NCI-H2107 (cell line): ENCODE results near the gene CYFIP2.
"Not testable (repeated sequence)": the region's sequence is repeated elsewhere in the genome, so short reads cannot be mapped to it uniquely, and the experiment has no call there.

Experiments
- DNase-seq: peaks from one replicate; lab custom pipeline; 2025; lab: John Stamatoyannopoulos, UW

The CYFIP2 gene

DNA sequence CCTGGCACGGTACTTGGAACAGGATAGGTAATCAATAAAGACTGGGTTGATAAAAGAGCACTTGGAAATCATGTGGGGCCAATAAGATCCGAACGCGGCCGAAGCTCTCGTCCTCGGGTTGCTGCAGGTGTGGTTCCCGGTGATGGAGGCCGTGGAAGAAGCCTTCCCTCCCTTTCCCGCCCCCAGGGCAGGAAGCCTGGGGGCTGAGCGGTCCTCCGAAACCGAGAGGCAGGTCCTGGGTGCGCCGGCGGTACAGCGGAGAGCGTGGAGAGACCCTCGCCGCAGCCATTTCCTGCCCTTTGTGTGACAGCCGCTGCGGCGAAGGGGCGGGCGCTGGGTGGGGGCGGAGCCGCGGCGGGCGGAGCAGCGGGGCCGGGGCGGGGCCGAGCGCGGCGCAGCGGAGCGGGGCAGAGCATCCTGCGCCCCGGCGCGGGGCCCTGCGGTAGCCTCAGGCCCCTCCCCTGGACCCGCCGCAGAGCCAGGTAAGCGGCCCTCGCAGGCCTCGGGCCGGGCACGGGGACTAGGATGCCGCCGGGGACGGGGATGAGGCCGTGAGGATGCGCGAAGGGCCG lies at the start of gene CYFIP2:
Gene CYFIP2, plus strand, starts transcription at position 410 of the 572 bp plus-strand sequence. CDS start 19,239 bp downstream, outside the sequence.
- DNase-seq, result no peak

DNA sequence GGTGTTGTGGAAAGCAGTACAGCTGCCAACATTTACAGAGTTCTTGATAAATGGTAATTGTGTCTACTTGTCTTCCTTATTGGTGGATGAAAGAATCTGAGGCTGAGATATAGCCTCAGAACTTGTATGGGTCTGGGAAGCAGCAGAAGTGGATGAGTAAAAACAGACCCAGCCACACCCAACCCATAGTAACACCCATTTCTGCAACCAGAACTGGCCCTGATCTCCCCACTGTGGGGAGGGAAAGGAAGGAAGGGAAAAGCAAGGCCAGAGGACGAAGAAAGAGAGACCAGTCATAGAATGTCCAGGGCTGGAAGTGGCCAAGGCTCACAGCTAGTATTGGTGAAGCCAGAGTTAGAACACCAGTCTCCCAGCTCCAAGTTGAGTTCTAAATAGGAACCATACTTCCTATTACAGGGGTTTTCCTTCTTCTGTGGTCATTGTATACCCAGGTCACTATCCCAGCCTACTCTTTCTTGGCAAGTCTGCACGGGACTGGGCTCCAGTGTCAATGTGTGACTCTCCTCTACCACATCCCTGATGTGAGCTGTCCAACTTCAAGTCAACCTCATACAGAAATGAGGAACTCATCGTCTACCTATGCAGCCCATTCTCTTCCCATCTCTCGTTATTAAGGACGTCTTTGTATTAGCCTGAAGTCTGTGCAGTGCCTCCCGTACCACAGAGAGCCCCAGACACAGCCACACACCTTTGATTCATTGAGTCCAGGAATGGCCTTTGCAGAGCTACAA lies 49.4 kb upstream of the CYFIP2 start:
- no peak for DNase-seq

DNA sequence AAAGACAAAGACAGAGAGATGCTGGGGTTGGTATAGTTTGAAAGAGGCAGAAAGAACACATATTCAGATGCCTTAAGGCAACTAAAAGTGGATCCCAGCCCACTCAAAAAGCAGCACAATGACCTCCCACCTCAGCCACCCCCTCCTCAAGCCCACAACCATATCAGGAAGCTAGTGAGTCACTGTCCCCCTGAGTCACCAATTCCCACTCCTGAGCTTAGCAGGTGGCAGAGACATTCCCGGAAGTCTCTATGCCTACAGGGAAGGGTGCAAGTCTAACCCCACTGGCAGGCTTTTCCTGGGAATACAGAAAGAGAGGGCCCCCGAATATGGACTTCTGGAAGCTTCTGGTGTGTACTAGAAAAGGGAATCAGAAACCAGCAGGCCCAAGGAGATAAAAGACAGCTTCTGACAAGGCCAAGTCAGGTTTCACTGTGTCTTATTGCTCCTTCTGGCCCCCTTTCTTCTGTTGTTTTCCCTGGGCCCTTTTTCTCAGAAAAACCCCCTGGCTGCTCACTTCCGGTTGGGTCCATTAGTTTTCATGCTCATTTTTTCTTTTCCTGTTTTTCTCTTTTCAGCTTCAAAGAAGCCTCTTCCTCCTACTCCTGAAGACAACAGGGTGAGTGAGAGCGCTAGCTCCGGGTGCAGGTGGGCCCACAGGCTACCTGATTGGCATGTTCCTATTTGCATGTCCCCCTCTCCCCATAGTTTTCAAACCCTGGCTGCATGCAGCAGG lies 48.5 kb upstream of the CYFIP2 start:
- DNase-seq, result no peak

DNA sequence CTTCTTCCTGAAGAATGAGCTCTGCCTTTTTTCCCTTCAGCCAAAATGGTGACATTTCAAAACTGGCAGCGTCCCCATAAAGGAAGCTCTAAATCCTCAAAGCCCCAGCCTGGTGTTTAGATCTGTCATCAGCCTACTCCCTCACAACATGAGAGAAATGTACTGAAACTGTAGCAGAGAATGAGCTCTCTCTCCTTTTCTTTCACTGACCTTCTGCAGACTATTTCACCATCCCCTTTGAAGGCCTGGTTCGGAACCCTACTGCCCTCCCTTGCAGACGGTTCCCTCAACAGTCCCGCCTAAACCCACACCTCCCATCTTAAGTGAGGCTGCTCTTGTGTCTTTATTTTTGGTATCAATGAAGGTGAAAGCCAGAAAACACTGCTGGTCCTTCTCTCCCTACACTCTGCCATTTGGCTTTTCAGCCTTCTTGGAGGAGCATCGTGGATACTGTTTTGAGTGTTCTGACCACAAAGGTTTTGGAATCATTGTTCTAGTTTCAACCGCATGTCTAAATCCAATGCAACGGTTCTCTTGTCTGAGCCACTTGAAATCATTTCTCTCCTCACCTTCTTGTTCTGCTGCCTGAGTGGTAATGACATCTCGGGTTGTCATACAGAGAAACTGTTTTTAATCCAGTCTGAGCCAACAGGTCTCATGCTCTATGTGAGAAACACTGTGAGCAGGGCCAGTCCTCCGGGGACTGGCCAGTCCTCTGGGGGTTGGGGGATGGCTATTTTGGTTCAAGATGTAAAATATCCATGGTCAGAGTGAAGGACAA lies 46.2 kb upstream of the CYFIP2 start:
- DNase-seq, result no peak

DNA sequence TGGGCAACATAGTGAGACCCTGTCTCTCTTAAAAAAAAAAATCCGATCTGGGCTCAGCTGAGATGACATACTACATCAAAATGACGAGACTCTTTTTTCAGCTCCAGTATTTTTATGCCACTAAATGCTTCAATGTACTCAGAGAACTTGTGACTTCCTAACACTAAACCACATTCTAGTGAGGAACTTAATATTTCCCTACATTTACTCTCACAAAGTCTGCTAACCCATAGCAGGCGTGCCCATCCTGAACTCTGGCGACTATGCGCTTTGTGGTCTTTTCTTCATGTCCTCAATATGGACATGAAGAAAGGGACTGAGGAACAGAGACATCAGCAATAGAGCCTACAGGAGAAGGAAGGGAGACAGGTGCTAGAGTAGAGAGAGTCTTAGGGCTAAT lies 44.0 kb upstream of the CYFIP2 start:
- DNase-seq, result no peak

DNA sequence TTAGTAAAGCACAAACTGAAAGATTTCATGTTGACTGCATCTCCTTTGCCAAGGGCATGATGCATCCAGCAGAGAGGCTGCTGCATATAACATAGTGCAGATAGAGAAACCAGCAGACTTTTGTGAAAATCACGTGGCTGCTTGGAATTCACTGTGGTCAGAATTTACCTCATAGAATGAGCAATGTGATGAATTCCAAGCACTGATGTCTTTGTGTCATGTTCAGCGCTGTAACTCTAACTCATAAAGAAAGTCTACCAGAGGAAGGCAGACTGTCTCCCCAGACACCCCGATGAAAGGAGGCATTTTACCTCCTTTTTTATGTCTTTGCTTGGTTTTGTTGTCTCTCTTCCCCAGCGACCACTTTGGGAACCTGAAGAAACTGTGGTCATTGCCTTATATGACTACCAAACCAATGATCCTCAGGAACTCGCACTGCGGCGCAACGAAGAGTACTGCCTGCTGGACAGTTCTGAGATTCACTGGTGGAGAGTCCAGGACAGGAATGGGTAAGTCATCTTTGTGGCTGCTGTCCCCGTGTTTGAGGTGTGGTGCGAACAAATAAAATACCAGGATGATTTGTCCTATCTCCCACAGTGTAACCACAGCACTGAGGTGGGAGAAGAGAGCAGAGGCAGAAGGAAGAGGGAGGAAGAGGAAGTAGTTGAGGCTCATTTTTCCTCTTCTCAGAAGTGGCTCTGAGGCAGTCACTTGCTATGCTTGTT lies 43.3 kb upstream of the CYFIP2 start:
- no peak for DNase-seq

DNA sequence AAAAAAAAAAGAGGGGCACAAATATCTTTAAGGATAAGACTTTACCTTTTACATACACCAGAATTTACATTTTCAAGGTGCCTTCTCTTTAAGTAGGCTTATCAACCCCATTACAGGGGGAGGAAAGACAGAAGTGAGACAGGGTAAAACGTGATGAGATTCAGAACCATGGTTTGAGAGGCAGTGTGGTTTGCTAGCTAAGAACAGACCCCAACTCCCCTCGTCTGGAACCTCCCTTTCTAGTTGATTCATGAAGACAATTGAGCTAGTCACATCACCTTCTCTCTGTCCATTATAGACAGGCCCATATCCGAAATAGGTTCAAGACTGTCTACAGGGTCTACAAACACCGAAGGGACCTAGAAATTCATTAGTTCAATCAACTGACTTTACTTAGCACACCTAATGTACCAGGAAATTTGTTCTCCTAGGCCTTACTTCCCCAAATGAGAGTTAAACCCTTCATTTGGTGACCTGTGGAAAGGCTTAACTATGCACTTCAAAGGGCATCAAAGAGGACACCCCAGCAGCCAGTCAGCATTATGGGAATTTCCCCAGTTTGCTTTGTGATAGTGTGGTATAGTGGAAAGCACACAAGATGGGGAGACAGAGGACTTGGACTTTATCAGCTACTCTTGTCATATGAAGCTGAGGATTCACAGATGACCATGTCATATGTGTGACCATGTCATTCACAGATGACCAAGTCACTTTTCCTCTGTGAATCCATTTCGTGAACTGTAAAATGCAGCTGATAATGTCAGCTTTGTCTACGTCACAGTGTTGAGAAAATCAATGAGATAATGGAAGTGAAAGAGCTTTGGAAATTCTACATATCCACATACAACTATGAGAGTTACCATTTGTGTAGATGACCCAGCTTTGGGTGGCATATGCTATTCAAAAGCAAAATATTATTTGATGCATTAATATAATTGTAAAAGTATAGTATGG lies 40.2 kb upstream of the CYFIP2 start:
- DNase-seq, result no peak

DNA sequence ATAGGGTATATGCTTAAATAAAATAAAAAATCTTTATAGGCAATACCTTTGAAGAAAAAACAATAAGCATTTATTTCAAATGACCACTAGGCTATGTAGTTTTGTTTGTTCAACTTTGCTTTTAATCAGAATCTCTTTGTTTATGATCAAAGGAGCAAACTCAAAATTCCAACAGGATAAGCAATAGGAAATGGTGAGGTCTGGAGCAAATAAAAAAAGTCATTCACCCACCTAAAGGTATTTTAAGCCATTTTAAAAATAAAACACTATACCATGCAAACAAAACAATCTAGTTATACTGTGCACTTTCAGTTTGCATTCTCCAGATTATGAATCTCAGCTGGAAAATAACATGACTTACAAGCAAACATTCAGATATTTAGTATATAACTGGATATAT lies 35.3 kb upstream of the CYFIP2 start:
- no peak for DNase-seq

DNA sequence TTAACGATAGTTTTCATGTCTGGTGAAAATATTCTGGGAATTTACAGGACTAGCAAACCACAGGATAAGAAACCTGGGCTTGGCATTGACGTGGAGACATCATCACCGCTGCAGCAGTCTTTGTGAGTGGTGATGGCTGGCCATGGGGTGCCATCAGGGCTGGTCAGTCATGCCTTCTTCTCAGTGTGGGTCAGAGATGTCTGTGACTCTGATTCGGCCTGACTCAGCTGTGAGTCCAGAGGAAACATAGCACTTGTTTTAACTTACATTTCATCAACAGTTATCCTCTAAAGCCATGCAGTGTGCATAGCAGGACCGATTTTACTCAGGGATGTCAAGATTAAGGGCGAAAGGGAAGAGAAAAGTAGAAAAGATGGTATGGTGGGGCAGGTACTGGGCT lies 33.2 kb upstream of the CYFIP2 start:
- no peak for DNase-seq

DNA sequence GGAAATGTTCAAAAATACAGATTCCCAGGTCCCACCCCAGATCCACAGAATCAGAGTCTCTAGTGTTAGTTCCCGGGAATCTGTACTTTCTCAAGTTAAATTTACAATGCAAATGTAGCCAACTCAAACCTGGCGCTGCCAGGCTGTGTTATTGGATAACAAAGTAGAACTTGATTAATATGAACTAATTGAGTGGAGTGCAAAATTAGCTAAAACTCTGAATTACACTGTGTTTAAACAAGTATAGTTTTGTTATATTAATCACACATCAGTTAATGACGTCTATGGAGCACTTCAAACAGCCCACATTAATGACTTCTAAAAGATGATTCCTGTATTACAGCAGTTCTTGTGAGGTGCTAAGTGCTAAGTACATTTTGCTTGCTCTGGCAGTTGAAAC lies 32.4 kb upstream of the CYFIP2 start:
- no peak for DNase-seq

DNA sequence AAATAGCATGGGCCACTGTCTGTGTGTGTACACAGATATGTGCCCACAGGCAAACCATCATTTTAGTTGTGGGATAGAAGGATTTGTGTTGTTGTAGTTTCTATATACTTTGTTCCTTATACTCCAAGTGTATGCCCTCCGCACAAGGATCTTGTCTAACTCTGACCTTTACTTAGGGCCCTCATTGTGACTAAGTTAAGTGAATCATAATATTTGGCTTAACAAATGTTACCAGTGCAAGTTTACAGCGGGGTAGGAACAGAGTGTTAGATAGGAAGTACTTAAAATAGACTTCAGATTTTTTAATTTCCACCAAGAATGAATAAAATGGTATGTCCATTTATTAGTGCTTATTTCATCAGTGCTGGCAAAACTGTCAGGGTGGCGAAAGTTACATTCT lies 29.5 kb upstream of the CYFIP2 start:
- DNase-seq, result no peak

DNA sequence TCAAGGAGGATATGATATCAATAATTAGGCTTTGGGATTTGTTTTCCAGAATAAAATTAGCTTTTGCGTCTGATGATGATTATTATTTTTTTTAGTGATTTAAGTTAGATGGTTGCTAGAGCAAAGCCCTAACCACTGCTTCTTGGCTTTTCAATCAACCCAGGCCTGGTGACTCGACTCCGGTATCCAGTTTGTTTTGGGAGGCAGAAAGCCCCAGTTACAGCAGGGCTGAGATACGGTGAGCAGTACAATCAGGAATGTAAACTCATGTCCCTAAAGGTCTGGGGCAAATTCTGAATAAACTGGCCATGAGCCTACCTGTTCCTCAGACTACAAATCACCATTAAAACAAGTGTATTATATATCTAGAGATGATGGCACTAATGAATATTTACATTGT lies 24.4 kb upstream of the CYFIP2 start:
- DNase-seq, result no peak

DNA sequence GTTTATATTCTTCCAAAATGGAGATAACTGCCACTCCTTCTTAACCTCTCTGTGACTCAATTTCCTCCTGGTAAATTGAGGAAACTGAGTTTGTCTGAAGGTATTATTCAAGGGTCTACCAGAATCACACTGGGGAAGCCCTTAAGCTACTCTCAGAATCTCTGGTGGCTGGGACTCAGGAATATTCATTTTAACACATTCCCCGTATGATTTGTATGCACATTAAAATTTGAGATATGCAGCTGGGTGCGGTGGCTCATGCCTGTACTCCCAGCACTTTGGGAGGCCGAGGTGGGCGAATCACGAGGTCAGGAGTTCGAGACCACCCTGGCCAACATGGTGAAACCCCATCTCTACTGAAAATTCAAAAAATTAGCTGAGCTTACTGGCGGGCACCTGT lies 21.2 kb upstream of the CYFIP2 start:
- not testable (repeated sequence) for DNase-seq

DNA sequence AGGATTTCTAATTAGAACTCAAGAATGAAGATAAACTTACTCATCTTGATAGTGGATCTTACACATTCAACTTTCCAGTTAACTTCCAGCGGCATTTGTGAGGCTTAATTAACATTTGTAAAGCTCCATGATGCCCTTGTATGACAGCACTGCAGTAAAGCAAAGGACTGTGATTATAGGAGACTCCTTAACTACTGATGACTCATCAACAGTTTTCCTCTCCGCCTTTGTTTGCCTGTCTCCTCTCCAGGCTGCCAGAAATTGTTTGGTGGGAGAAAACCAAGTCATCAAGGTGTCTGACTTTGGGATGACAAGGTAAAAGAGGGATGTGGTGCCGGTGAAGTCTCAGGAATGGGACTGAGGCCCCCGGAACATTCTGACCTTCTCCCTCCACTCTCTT lies 20.4 kb upstream of the CYFIP2 start:
- DNase-seq, result no peak

DNA sequence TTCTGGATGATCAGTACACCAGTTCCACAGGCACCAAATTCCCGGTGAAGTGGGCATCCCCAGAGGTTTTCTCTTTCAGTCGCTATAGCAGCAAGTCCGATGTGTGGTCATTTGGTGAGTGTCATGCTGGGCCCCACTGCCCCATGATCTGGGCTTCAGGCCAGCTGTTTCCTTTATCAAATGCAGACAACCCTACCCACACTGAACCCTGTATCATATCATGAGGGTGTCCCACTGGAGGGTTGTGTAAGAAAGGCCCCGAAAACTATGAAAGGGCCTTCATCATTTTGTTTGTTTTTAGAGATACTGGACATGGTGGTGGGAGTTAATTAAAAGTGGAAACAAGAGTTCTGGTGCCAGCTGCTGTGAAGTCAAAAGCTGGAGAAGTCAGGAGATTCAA lies 20.0 kb upstream of the CYFIP2 start:
- DNase-seq, result no peak

DNA sequence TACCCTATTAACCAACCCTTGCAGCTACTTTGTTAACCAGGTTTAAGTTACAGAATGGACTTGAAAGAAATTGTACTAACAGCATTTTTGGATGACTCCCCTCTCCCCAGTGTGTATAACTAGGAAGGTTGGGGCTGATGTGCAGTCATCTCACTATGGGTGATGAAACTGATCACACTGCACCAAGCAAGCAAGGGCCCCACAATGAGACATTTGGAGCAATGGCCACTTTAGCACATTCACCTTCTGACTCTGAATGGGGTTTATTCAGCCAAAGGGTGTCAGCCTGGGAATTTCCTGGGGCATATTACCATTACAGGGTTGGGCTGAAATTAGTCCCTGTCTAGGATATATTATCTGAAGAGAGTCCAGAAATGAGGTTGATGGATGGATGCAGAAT lies 18.7 kb upstream of the CYFIP2 start:
- DNase-seq, result no peak

DNA sequence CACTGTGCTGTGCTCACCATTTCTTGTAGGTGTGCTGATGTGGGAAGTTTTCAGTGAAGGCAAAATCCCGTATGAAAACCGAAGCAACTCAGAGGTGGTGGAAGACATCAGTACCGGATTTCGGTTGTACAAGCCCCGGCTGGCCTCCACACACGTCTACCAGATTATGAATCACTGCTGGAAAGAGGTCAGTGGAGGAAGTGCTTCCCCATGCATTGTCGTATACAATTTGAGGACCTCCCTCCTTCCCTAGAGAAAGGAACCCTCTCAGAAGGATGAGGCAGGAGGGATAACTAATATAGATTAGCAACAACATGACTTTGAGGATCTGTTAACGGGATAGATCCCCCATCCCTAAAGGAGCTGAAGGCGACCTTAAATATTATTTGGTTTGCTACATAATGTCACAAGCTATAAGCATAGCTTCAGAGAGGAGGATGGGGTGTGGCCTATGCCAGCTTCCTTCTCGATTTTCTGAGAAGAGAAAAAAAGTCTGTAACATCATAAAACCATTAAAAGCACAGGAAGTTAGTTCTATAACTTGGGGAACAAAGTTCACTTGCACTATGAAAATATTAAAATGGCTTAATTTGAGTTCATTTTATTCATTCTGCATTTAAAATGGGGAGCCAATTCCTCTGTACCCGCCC lies 17.0 kb upstream of the CYFIP2 start:
- no peak for DNase-seq

DNA sequence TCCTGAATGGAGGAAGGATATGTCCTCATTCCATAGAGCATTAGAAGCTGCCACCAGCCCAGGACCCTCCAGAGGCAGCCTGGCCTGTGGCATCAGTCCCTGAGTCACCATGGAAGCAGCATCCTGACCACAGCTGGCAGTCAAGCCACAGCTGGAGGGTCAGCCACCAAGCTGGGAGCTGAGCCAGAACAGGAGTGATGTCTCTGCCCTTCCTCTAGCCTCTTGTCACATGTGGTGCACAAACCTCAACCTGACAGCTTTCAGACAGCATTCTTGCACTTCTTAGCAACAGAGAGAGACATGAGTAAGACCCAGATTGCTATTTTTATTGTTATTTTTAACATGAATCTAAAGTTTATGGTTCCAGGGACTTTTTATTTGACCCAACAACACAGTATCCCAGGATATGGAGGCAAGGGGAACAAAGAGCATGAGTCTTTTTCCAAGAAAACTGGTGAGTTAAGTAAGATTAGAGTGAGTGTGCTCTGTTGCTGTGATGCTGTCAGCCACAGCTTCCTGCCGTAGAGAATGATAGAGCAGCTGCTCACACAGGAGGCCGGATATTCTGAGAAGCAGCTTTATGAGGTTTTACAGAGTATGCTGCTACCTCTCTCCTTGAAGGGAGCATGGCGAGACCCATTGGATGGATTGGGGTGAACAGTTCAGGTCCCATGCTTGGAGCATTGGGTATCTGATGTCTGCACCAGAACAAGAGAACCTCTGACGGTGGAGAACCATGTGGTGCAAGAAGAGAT lies 13.0 kb upstream of the CYFIP2 start:
- no peak for DNase-seq

DNA sequence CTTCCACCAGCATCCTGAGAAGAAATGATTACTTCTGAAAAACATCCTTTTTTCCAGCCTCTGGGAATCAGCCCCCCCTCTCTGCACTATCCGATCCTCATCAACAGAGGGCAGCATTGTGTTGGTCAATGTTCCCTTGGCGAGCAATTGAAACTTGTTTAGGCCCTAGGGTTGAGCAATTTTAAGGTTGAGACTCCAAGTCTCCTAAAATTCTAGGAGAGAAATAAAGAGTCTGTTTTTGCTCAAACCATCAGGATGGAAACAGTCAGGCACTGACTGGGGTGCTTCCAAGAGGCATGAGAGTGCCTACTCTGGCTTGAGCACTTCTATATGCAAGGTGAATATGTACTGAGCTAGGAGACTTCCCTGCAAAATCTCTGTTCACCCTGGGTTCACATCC lies 12.4 kb upstream of the CYFIP2 start:
- no peak for DNase-seq
